Measurements from ENCODE around the gene ATPAF2.

GRCh38 chr17:17999364-18000029 is 39.5 kb downstream of the ATPAF2 start:
- TF ChIP-seq CTCF (IDR thresholded peaks at IDR 0.05; ENCODE audit: low read depth, low read length, poor library complexity, severe bottlenecking) (no peak), EZH2phosphoT487 (IDR thresholded peaks at IDR 0.05; ENCODE audit: borderline replicate concordance, low read length) (no peak)
